Epithelial cell of proximal tubule (primary cell): Measurements from ENCODE around the gene PSMB3. TPM values are rescaled to one million over a fixed set of nuclear protein-coding genes. Genes with fewer than 3 reads are reported as not detected.

Experiments used
- DNase-seq: peaks from one replicate; pipeline ENCODE4 v3.0.0-alpha.2; 2011; ENCODE audit warnings: low read depth
- H3K4me3 ChIP-seq: 2 replicates; pipeline ENCODE4 v1.5.1; 2011; ENCODE audit warnings: low read depth, mild to moderate bottlenecking, low read length
- total RNA-seq: library from RNA; depleted of rRNA; stranded (reverse); fragments of >200 nt; gene quantifications from 2 replicates; pipeline ENCODE4 v1.2.3, GENCODE V29; 2015
- TF ChIP-seq, protein P1 (sequence below): conservative IDR thresholded peaks from 2 replicates; pipeline ENCODE4 v1.5.1; 2012; ENCODE audit warnings: low read depth, mild to moderate bottlenecking, low read length

Gene PSMB3
- total RNA-seq, 1 donor from 2014 or later = 311 TPM

DNA sequence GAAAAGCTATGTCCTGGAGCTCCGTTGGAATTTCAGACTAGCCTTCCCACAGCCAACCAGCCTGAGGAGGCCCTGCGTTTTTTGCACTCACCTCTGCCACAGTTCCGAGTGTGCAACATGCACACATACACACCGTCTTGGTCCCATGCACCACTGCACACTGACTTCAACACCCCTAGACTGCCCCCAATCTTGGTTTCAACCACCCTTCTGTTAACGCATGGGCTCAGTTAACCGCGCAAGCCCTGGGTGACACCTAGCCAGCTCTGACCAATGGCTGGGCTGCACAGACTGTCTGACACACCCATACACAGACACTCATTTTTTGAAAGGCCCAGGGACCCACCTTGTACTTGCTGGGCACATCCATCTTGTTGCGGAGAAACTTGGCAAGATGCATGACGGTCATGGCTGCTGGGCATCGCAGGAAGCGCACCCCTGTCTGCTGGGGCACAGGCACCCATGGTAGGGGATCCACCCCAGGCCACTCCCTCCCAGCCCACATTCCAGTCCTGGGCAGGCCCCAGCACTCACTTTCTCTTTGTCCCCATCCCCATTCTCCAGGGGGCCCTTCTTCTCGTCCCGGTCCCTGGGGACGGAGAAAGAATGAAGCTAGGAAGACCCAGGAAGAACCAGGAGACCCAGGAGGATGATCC, 14.4 kb upstream of the PSMB3 start:
- TF ChIP-seq, protein P1, sequence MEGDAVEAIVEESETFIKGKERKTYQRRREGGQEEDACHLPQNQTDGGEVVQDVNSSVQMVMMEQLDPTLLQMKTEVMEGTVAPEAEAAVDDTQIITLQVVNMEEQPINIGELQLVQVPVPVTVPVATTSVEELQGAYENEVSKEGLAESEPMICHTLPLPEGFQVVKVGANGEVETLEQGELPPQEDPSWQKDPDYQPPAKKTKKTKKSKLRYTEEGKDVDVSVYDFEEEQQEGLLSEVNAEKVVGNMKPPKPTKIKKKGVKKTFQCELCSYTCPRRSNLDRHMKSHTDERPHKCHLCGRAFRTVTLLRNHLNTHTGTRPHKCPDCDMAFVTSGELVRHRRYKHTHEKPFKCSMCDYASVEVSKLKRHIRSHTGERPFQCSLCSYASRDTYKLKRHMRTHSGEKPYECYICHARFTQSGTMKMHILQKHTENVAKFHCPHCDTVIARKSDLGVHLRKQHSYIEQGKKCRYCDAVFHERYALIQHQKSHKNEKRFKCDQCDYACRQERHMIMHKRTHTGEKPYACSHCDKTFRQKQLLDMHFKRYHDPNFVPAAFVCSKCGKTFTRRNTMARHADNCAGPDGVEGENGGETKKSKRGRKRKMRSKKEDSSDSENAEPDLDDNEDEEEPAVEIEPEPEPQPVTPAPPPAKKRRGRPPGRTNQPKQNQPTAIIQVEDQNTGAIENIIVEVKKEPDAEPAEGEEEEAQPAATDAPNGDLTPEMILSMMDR = no peak
- no peak overlapping the region for H3K4me3 ChIP-seq
- no peak for DNase-seq

DNA sequence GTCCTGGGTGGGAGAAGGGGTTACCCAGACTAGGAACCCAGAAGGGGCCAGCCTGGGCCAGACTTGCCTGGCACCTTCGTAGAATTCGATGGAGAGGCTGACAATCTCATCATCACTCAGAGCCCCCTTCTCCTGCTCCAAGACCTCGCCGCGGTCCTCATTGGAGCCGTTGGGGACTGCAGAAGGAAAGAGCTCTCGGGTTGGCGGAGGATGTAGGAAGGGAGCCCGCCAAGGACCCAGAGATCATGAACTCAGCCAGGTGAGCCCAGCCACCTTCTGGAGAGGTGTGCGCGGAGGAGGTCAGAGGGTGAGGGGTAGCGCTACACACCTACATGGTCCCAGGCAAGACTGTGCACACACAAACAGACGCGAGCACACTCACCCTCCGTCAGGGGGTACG, 13.9 kb upstream of the PSMB3 start:
- no peak overlapping the region for H3K4me3 ChIP-seq
- TF ChIP-seq, protein P1 = no peak
- no peak for DNase-seq

DNA sequence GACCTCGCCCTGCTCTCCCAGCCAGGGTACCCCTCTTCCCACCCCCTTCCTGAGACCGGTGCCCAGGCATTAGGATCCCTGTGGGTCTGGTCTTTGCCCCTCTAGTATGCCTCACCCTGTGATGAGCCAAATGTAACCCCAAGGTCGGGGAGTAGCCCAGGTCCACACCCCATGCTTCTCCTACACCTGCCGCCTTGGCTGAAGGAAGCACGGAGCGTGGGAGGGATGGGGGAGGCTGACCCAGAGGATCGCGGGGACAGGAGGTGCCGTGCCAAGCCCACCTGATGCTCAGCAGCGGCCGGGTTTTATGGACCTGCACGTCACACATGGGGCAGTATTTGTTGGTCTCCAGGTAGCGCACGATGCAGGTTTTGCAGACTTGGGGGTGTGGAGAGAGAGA, 13.2 kb upstream of the PSMB3 start:
- no peak overlapping the region for H3K4me3 ChIP-seq
- no peak for DNase-seq
- TF ChIP-seq, protein P1 = no peak

DNA sequence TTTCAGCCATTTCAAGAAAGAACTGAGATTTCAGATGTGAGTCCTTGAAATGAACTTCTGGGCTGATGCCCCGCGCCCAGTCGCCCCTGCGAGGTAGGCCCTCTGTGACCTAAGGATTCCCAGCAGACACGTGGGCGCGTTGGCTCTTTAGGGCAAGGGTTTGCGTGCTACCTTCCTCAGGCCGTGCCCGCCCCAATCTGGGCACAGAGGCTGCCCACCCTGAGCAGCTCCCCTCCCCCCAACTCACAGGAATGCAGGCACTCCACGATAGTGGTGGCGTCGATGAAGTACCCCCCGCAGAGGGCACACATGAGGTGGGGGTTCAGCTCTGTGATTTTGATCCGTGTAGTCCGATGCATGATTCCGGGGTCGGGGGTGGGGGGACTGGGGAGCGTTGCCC, 12.5 kb upstream of the PSMB3 start:
- H3K4me3 ChIP-seq = no peak overlapping the region
- TF ChIP-seq, protein P1 = no peak

DNA sequence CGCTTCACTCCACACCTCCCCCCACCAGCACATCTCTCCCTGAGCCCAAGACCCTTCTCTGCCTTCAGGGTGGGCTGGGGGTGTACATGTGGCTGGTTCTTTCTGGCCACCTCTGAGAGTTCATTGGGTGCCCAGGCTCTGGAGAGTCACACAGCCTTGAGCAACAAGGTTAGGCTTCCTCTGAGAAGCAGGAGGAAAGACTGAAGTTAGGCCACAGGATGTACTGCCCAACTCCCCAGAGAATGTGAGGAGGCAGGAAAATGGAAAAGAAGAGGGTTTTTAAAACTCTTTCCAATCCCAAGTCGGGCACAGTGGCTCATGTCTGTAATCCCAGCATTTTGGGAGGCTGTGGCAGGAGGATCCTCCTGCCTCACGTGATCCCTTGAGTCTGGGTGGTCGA, 11.7 kb upstream of the PSMB3 start:
- DNase-seq = no peak
- TF ChIP-seq, protein P1 = no peak
- no peak overlapping the region for H3K4me3 ChIP-seq

More for the DNA sequence above, 12.5 kb upstream of the PSMB3 start:
- no peak for DNase-seq

DNA sequence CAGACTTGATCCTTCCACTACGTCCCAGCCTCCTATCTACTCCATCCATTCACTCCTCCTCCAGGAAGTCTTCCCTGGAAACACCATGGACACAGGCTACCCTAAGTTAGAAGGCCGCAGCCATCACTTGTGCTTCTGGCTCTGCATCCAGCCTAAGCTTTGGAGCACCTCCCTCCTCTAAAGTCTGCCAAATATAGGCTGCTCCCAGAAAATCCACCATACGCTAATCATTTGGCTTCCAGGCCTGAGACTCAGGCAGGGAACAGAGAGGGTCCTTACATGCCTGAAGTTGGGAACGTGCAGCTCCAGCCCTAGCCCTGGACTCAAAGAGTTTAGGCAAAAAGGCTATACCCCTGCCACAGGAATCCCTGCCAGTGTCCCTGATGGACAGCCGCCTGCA, 11.1 kb upstream of the PSMB3 start:
- DNase-seq = no peak
- TF ChIP-seq, protein P1 = no peak
- H3K4me3 ChIP-seq = no peak overlapping the region

DNA sequence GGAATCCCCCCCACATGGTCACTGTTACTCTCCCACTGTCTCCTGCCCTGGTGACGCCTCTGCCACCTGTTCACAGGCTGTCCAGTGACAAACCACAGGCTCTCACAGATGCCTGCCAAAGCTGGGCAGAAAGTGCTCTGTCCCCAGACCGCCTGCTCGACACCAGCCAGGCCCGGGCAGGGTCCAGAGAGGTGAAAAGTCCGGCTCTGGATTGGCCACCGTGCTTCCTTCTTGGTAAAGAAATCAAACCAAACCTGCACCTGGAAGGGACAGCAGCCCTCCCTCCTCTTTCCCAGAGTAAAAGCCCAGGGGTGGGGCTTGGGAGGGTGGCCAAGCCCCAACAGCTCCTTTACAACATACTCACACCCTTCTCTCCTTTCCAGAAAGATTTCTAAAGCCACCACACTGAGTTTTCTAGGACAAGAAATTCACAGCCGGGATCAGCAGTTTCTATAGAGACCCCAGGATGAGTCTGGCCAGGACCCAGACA, 10.6 kb upstream of the PSMB3 start:
- H3K4me3 ChIP-seq = no peak overlapping the region
- DNase-seq = no peak
- TF ChIP-seq, protein P1 = no peak
